GM21526 (cell line): Measurements from ENCODE around the gene TRIM13.
A peak's percentile ranks its signal among the peaks of the same experiment; 100 is the strongest.

Experiments used
- ATAC-seq: cut with Tn5 transposase; IDR thresholded peaks from one replicate; pipeline ENCODE4 v1.9.1; 2021; ENCODE audit warnings: moderate library complexity; ENCODE audit not compliant: unreplicated experiment, low FRiP score

Gene TRIM13

GRCh38 chr13:49996161-49996915 lies 504 bp upstream of the TRIM13 start:
- ATAC-seq: peak; percentile 40

GRCh38 chr13:49997955-49998354 lies 1.1 kb downstream of the TRIM13 start:
- ATAC-seq: no peak

- no peak for ATAC-seq
These were observed 2.1 kb downstream of the TRIM13 start for GRCh38 chr13:49998714-49999624.

GRCh38 chr13:50001287-50001686 lies 4.4 kb downstream of the TRIM13 start:
- ATAC-seq: no peak

GRCh38 chr13:50006426-50007135 lies 9.7 kb downstream of the TRIM13 start:
- ATAC-seq: no peak

GRCh38 chr13:50011461-50011860 lies 14.6 kb downstream of the TRIM13 start:
- no peak for ATAC-seq

GRCh38 chr13:50012396-50013169 lies 15.7 kb downstream of the TRIM13 start:
- no peak for ATAC-seq

- ATAC-seq: no peak
These were observed 17.5 kb downstream of the TRIM13 start for GRCh38 chr13:50014386-50014785.

GRCh38 chr13:50015258-50015657 lies 18.4 kb downstream of the TRIM13 start, which contains the start of gene KCNRG:
Gene KCNRG, plus strand, starts transcription at chr13:50015444. Its CDS starts 50 bp downstream, at chr13:50015494.
- no peak for ATAC-seq

GRCh38 chr13:50015750-50016149 lies 18.9 kb downstream of the TRIM13 start:
- no peak for ATAC-seq

GRCh38 chr13:50016444-50016843 lies 19.6 kb downstream of the TRIM13 start:
- no peak for ATAC-seq

- no peak for ATAC-seq
These were observed 21.0 kb downstream of the TRIM13 start for GRCh38 chr13:50017819-50018218.

GRCh38 chr13:50025436-50025835 lies 28.6 kb downstream of the TRIM13 start:
- no peak for ATAC-seq

- peak; percentile 99 for ATAC-seq
These were observed 30.1 kb downstream of the TRIM13 start for GRCh38 chr13:50026788-50027473.

- no peak for ATAC-seq
These were observed 33.5 kb downstream of the TRIM13 start for GRCh38 chr13:50030315-50030714.

GRCh38 chr13:50033725-50034124 lies 36.9 kb downstream of the TRIM13 start:
- ATAC-seq: no peak

- no peak for ATAC-seq
These were observed 40.9 kb downstream of the TRIM13 start for GRCh38 chr13:50037788-50038187.

GRCh38 chr13:50038266-50038665 lies 41.4 kb downstream of the TRIM13 start:
- ATAC-seq: no peak

- ATAC-seq: no peak
These were observed 55.6 kb downstream of the TRIM13 start for GRCh38 chr13:50052478-50052877.

GRCh38 chr13:50053844-50054243 lies 57.0 kb downstream of the TRIM13 start:
- no peak for ATAC-seq
